GM21717 (cell line): ENCODE measurements around the gene B3GLCT.
"Not testable (repeated sequence)": the region's sequence is repeated elsewhere in the genome, so short reads cannot be mapped to it uniquely, and the experiment has no call there.

ENCODE experiments used
- ATAC-seq: cut with Tn5 transposase; IDR thresholded peaks from one replicate; pipeline ENCODE4 v1.9.1; 2021; ENCODE audit warnings: mild to moderate bottlenecking, moderate library complexity; ENCODE audit not compliant: unreplicated experiment

B3GLCT gene

GRCh38 chr13:31182987-31183386 is 16.8 kb upstream of the B3GLCT start:
- no peak for ATAC-seq

- no peak for ATAC-seq
Measured at GRCh38 chr13:31184451-31184850, 15.3 kb upstream of the B3GLCT start.

DNA sequence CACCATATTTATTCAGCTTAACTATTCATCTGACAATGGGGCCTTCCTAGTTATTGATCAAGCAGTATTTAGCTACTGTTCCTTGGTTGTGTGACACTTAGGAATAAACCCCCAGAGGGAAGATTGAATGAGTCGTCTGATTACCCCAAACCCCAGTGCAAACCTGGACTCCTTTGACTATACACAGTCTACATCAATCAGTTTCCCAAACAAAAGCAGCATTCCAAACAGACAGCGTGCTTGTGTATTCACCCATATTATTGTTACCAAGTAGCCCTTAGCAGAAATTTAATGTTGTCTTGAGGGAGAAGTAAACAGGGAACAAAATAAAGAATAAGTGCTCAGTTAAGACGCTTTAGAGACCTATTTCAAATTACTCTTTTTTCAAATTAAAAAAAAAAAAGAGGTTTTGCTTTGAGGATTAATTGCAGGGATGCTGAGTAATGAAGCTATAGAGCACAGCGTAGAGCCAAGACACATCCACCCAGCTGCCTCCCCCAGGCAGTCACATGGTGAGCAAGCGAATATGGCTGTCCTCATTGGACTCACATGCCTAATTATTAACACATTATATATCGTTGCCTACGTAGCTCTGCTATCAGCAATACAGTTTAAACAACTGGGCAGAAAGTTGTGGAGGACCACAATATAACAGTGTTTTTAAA is 14.7 kb upstream of the B3GLCT start:
- no peak for ATAC-seq

DNA sequence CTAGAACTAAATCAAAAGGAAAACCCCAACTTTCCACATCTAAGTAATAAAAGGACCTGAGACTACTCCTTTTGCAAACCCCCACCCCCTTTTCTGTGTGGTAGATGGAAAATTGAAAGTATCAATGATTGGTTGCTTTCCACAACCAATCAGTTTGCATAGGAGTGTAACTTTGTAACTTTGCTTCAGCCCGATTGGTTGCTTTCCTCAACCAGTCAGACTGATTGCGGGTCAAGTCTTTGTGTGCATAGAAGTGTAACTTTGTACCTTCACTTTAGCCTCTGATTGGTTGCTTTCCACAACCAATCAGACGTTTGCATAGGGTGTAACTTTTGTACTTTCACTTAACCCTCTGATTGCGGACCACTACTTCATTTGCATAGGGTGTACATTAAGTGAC is 8.0 kb upstream of the B3GLCT start:
- no peak for ATAC-seq

DNA sequence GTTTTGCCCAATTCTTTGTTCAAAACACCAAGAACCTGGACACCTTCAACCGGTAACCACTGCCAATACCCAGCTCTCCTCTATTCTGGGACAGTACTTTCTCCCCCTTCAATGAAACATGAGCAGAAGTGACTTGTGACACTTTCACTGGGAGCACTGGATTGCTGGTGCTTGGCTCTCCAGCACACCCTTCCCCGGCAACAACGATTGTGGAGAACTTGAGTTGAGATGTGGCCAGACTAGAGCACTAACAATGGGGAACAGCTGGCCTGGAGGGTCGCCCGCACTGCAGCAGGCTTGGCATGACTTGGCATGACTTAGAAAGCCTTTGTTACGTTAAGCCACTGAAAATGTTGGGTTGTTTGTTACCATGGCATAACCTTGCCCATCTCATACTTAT is 7.5 kb upstream of the B3GLCT start:
- no peak for ATAC-seq

GRCh38 chr13:31195616-31196015 is 4.2 kb upstream of the B3GLCT start:
- ATAC-seq = no peak

DNA sequence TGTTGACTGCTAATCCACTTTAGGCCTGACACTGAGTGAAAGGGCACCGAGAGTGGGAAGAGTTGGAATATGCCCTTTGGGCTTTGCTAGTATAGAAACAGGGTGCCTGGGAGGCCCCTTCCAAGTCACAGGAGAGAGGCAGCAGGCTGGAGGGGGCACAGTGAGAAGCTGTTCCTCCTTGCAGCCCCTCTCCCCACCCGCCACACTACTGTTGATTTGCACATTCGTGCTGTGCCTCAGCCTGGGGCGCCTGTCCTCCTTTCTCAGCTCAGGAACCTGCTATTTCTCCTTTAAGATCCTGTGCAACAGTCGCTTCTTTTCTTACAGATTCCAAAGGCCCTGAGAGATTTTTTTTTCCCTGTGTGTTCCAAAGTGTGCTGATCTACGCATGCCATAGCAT is 2.8 kb upstream of the B3GLCT start:
- no peak for ATAC-seq

DNA sequence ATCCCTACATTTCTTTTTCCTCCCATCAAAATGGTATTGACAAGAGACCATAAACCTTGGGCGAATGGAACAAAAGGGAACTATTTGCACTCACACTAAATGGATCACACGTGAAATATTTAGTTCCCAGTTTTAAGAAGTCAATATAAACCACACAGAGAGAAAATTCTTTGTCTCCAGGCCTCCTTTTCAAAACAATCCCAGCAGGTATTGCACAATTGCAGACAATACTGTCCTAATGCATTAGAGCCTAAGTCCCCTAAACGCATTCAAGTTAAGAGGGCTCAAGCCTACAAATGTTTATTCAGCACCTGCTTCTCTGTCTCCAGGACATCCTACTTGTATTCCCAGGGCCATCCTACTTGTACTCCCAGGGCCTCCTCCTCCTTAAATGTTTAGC is 1.3 kb upstream of the B3GLCT start:
- no peak for ATAC-seq

DNA sequence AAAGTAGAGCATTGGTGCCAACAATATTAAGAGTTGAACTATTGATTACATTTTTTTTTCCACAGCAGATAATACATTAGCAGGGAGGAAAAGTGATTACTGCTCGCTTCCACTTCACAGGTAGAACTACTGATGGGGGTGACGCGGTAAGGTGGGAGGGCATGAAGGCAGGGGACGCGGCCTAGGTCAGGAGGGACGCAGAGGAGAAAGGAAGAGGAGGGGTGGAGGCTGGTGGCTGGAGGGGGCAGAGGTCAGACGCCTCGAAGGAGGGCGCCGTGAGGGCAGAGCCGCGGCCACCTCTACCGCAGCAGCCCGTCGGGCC is 287 bp upstream of the B3GLCT start:
- ATAC-seq = no peak

GRCh38 chr13:31200637-31200971 is 829 bp downstream of the B3GLCT start:
- ATAC-seq = peak; percentile 21

GRCh38 chr13:31201341-31202031 is 1.7 kb downstream of the B3GLCT start:
- no peak for ATAC-seq

- ATAC-seq = no peak
Measured at GRCh38 chr13:31204592-31204991, 4.8 kb downstream of the B3GLCT start.

GRCh38 chr13:31207661-31208552 is 8.1 kb downstream of the B3GLCT start:
- no peak for ATAC-seq

DNA sequence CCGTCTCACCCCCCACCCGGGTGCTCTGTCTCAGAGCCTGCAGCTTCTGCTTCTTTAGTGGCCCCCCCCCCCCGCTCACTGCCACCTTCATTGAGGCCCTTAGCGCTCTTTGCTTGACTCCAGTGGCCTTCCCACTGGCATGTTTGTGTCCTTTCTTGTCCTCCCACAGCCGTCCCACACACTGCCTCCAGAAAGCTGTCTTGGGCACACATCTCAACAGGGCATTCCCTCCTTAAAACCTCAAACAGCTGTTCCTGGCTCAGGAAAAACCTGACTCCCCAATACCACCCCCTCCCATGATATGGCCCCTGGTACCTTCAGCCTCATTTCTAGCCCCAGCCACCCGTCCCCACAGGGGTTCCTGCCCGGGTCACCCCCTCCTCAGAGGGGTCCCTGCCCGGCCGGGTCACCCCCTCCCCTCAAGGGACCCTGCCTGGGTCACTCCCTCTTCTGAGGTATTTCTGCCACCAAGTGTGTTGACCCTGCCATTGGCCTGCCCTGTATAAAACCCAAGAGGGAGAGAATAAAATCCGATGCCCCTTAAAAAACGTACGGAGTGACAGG is 8.9 kb downstream of the B3GLCT start:
- ATAC-seq = no peak

DNA sequence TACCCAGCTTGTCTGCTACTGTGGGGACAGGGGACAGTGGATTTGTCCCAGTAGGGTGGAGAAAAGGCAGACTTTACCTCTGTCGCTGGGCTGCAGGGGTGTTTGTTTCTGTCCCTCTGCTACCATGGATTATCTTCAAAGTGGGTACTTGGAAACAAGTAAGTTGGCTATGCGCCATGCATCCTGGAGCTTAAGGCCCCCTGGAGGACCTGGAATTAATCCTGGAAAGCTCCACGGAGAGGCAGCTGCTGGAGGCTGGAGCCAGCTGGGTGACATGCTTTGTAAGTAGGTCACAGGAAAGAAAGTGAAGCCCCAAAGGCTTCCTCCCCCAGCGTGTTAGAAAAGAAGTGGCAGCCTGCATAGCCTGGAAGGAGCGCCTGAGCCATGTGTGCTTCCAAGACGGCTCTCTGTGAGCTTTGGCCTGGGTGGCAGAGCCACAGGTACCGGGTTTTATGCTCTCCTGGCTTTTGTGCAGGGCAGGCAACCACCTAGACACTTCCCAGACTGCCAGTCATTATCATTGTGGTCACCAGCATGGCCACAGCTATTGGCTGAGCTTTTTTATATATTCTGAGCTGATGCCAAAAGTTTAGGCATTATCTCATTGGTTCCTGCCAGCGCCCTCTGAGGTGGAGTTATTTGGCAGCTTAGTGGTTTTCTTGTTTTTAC is 9.5 kb downstream of the B3GLCT start:
- ATAC-seq = no peak

- no peak for ATAC-seq
Measured at GRCh38 chr13:31209841-31210210, 10.1 kb downstream of the B3GLCT start.

DNA sequence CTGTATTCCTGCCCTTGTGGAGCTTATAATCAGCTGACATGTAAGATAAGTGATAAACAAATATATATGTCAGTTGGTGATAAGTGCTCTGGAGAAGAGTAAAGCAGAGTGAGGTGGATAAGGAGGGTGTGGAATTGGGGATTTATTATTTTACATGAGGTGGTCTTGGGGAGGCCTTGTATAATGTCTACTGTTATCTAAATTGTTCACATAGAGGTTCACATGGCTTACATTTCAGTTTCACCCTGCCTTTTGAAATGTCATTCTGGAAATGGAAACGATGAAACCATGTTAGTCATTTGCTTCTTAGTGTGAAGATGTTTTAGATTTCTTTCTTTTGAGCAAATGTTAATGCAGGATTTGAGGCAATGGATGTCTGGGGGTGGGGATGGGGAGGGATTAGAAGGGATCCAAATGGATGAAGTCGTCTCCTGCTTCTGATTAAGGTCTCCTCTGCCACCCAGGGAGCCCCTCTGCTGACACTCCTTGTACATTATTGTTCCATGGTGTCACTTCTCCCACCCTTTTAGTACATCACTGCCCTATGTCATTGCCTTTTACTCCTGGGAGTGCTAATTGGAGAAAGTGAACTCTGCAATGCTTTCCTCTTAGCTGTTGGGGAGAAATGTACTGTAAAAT is 14.0 kb downstream of the B3GLCT start:
- no peak for ATAC-seq

- ATAC-seq = no peak
Measured at GRCh38 chr13:31214435-31214834, 14.7 kb downstream of the B3GLCT start.

DNA sequence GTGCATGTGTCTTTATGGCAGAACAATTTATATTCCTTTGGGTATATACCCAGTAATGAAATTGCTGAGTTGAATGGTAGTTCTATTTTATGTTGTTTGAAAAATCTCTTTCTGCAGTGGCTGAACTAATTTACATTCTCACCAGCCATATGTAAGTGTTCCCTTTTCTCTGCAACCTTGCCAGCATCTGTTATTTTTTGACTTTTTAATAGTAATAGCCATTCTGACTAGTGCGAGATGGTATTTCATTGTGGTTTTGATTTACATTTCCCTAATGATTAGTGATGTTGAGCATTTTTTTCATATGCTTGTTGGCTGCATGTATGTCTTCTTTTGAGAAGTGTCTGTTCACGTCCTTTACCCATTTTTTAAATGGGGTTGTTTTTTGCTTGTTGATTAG is 17.1 kb downstream of the B3GLCT start:
- not testable (repeated sequence) for ATAC-seq

DNA sequence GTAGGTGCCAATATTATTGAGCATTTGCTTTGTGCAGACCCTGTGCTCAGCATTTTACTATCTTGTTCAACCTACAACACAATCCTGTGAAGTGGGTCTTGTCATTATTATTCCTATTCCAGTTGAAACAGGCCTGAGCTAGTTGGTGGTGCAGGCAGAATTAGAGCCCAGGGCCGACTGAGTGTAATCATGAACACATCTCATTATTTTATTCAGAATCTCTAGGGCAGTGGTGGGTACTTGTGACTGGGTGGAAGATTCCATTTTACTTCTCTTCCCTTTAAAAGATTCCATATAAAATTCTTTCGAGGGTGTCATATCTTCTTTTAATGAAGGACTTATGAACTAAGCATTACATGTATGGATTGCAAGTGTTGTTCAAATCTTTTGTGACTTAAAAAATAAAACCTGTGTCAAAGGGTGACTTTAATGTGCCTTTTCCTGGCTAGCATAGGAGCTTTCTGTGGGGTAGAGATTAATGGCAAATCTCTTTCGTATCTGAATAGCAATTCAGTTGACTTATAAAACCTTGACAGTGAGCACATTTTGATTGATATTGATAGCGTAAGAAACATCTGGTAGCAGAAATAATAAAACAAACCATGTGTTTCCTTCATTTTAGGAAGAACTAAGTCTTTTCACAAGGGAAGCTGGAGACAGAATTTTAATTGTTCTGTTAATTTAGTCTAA is 20.3 kb downstream of the B3GLCT start:
- no peak for ATAC-seq
